Testis (tissue), 2 donors: ENCODE measurements around the gene RS1.

Experiments
- POLR2A ChIP-seq: fragments of 450-650 bp; IDR thresholded peaks from one replicate; pipeline ENCODE4 v1.6.1; 2017; ENCODE audit warnings: antibody characterized with exemption, mild to moderate bottlenecking, moderate library complexity
- TF ChIP-seq, protein P1 (sequence below), 3 experiments: fragments of 450-650 bp in 2 of 3; fragments of 200-600 bp in 1 of 3; sonication (generic) in 1 of 3; IDR thresholded peaks; one replicate each; pipeline ENCODE4 v1.5.1; 2016 to 2019; ENCODE audit warnings: antibody characterized with exemption in 3 of 3, mild to moderate bottlenecking in 2 of 3, moderate library complexity in 1 of 3

GRCh38 chrX:18591834-18592233, 80.1 kb downstream of the RS1 start:
- TF ChIP-seq, protein P1, sequence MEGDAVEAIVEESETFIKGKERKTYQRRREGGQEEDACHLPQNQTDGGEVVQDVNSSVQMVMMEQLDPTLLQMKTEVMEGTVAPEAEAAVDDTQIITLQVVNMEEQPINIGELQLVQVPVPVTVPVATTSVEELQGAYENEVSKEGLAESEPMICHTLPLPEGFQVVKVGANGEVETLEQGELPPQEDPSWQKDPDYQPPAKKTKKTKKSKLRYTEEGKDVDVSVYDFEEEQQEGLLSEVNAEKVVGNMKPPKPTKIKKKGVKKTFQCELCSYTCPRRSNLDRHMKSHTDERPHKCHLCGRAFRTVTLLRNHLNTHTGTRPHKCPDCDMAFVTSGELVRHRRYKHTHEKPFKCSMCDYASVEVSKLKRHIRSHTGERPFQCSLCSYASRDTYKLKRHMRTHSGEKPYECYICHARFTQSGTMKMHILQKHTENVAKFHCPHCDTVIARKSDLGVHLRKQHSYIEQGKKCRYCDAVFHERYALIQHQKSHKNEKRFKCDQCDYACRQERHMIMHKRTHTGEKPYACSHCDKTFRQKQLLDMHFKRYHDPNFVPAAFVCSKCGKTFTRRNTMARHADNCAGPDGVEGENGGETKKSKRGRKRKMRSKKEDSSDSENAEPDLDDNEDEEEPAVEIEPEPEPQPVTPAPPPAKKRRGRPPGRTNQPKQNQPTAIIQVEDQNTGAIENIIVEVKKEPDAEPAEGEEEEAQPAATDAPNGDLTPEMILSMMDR (IDR thresholded peaks at IDR 0.05) = no peak
- no peak for TF ChIP-seq POLR2A
